HEK293 (cell line): ENCODE measurements around the gene ZGPAT.

Source experiments
- IKZF3 ChIP-seq: fragments of 450-650 bp; IDR thresholded peaks from 2 replicates; pipeline ENCODE4 v1.5.0; 2018; ENCODE audit warnings: missing biosample characterization, mild to moderate bottlenecking, missing genetic modification characterization, moderate library complexity
- REPIN1 ChIP-seq: fragments of 450-650 bp; formaldehyde crosslinking; IDR thresholded peaks from 2 replicates; pipeline ENCODE4 v1.5.1; 2017; ENCODE audit warnings: missing biosample characterization, missing genetic modification characterization, low read depth
- TCF7L2 ChIP-seq: IDR thresholded peaks from 2 replicates; pipeline ENCODE4 v1.6.1; 2011; ENCODE audit warnings: low read depth, mild to moderate bottlenecking, inconsistent platforms, low read length, moderate library complexity, borderline replicate concordance
- ZBTB7A ChIP-seq: fragments of 450-650 bp; formaldehyde crosslinking; IDR thresholded peaks from 2 replicates; pipeline ENCODE4 v1.5.1; 2016; ENCODE audit warnings: low read depth, missing biosample characterization, missing genetic modification characterization
- ZBTB8A ChIP-seq: fragments of 450-650 bp; formaldehyde crosslinking; IDR thresholded peaks from 2 replicates; pipeline ENCODE4 v1.5.1; 2016; ENCODE audit warnings: missing biosample characterization, missing genetic modification characterization
- ZEB2 ChIP-seq: fragments of 450-650 bp; formaldehyde crosslinking; IDR thresholded peaks from 2 replicates; pipeline ENCODE4 v1.5.1; 2016; ENCODE audit warnings: missing biosample characterization, missing genetic modification characterization
- ZNF629 ChIP-seq: fragments of 450-650 bp; formaldehyde crosslinking; IDR thresholded peaks from 2 replicates; pipeline ENCODE4 v1.5.1; 2017; ENCODE audit warnings: missing biosample characterization, missing genetic modification characterization
- ZNF768 ChIP-seq: fragments of 450-650 bp; formaldehyde crosslinking; IDR thresholded peaks from 2 replicates; pipeline ENCODE4 v1.5.1; 2018; ENCODE audit warnings: missing biosample characterization, mild to moderate bottlenecking, missing genetic modification characterization
- TF ChIP-seq, protein P1 (sequence below): fragments of 450-650 bp; formaldehyde crosslinking; IDR thresholded peaks from 2 replicates; pipeline ENCODE4 v1.5.1; 2016; ENCODE audit warnings: missing biosample characterization, missing genetic modification characterization
- TF ChIP-seq, protein P2 (sequence below): fragments of 450-650 bp; formaldehyde crosslinking; IDR thresholded peaks from 2 replicates; pipeline ENCODE4 v1.5.1; 2016; ENCODE audit warnings: missing biosample characterization, missing genetic modification characterization
- TF ChIP-seq, protein P3 (sequence below): fragments of 450-650 bp; formaldehyde crosslinking; IDR thresholded peaks from 2 replicates; pipeline ENCODE4 v1.5.1; 2016; ENCODE audit warnings: missing biosample characterization, missing genetic modification characterization, borderline replicate concordance
- TF ChIP-seq, protein P4 (sequence below): fragments of 450-650 bp; formaldehyde crosslinking; IDR thresholded peaks from 2 replicates; pipeline ENCODE4 v1.5.1; 2016; ENCODE audit warnings: missing biosample characterization, missing genetic modification characterization
- TF ChIP-seq, protein P5 (sequence below): fragments of 450-650 bp; formaldehyde crosslinking; IDR thresholded peaks from 2 replicates; pipeline ENCODE4 v1.5.1; 2016; ENCODE audit warnings: missing biosample characterization, missing genetic modification characterization, borderline replicate concordance
- TF ChIP-seq, protein P6 (sequence below): fragments of 450-650 bp; formaldehyde crosslinking; IDR thresholded peaks from 2 replicates; pipeline ENCODE4 v1.5.1; 2016; ENCODE audit warnings: missing biosample characterization, missing genetic modification characterization, low read depth

DNA sequence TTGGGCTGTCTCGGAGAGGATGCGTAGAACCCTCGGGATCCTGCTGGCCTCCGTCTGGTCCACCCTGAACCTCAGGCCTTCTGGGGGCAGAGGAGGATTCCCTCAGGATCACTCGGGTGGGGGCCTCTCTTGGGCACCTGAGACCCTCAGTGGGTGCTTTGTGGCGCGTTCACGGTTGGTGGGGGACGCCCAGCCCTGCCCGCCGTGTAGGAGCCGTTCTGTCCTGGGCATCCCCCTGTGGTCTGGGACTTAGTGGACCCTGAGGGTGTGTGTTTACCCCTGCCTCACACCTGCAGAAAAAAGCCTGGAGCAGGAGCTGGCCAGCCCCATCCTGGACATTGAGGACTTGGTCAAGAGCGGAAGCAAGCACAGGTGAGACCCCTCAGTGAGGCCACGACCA is 42.1 kb upstream of the ZGPAT start:
- TF ChIP-seq, protein P1, sequence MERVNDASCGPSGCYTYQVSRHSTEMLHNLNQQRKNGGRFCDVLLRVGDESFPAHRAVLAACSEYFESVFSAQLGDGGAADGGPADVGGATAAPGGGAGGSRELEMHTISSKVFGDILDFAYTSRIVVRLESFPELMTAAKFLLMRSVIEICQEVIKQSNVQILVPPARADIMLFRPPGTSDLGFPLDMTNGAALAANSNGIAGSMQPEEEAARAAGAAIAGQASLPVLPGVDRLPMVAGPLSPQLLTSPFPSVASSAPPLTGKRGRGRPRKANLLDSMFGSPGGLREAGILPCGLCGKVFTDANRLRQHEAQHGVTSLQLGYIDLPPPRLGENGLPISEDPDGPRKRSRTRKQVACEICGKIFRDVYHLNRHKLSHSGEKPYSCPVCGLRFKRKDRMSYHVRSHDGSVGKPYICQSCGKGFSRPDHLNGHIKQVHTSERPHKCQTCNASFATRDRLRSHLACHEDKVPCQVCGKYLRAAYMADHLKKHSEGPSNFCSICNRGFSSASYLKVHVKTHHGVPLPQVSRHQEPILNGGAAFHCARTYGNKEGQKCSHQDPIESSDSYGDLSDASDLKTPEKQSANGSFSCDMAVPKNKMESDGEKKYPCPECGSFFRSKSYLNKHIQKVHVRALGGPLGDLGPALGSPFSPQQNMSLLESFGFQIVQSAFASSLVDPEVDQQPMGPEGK (tag by site-specific recombination), result no peak
- TF ChIP-seq ZEB2 (tag by site-specific recombination) (no peak), TCF7L2 (no peak), ZBTB8A (tag by site-specific recombination) (no peak), ZBTB7A (tag by site-specific recombination) (no peak), ZNF629 (tag by site-specific recombination) (no peak), IKZF3 (no peak), REPIN1 (tag by site-specific recombination) (no peak), ZNF768 (tag by site-specific recombination) (no peak)
- TF ChIP-seq, protein P2, sequence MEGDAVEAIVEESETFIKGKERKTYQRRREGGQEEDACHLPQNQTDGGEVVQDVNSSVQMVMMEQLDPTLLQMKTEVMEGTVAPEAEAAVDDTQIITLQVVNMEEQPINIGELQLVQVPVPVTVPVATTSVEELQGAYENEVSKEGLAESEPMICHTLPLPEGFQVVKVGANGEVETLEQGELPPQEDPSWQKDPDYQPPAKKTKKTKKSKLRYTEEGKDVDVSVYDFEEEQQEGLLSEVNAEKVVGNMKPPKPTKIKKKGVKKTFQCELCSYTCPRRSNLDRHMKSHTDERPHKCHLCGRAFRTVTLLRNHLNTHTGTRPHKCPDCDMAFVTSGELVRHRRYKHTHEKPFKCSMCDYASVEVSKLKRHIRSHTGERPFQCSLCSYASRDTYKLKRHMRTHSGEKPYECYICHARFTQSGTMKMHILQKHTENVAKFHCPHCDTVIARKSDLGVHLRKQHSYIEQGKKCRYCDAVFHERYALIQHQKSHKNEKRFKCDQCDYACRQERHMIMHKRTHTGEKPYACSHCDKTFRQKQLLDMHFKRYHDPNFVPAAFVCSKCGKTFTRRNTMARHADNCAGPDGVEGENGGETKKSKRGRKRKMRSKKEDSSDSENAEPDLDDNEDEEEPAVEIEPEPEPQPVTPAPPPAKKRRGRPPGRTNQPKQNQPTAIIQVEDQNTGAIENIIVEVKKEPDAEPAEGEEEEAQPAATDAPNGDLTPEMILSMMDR, result no peak
- TF ChIP-seq, protein P3, sequence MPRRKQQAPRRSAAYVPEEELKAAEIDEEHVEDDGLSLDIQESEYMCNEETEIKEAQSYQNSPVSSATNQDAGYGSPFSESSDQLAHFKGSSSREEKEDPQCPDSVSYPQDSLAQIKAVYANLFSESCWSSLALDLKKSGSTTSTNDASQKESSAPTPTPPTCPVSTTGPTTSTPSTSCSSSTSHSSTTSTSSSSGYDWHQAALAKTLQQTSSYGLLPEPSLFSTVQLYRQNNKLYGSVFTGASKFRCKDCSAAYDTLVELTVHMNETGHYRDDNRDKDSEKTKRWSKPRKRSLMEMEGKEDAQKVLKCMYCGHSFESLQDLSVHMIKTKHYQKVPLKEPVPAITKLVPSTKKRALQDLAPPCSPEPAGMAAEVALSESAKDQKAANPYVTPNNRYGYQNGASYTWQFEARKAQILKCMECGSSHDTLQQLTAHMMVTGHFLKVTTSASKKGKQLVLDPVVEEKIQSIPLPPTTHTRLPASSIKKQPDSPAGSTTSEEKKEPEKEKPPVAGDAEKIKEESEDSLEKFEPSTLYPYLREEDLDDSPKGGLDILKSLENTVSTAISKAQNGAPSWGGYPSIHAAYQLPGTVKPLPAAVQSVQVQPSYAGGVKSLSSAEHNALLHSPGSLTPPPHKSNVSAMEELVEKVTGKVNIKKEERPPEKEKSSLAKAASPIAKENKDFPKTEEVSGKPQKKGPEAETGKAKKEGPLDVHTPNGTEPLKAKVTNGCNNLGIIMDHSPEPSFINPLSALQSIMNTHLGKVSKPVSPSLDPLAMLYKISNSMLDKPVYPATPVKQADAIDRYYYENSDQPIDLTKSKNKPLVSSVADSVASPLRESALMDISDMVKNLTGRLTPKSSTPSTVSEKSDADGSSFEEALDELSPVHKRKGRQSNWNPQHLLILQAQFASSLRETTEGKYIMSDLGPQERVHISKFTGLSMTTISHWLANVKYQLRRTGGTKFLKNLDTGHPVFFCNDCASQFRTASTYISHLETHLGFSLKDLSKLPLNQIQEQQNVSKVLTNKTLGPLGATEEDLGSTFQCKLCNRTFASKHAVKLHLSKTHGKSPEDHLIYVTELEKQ (tag by site-specific recombination), result no peak
- TF ChIP-seq, protein P4, sequence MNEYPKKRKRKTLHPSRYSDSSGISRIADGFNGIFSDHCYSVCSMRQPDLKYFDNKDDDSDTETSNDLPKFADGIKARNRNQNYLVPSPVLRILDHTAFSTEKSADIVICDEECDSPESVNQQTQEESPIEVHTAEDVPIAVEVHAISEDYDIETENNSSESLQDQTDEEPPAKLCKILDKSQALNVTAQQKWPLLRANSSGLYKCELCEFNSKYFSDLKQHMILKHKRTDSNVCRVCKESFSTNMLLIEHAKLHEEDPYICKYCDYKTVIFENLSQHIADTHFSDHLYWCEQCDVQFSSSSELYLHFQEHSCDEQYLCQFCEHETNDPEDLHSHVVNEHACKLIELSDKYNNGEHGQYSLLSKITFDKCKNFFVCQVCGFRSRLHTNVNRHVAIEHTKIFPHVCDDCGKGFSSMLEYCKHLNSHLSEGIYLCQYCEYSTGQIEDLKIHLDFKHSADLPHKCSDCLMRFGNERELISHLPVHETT (tag by site-specific recombination), result no peak
- TF ChIP-seq, protein P5, sequence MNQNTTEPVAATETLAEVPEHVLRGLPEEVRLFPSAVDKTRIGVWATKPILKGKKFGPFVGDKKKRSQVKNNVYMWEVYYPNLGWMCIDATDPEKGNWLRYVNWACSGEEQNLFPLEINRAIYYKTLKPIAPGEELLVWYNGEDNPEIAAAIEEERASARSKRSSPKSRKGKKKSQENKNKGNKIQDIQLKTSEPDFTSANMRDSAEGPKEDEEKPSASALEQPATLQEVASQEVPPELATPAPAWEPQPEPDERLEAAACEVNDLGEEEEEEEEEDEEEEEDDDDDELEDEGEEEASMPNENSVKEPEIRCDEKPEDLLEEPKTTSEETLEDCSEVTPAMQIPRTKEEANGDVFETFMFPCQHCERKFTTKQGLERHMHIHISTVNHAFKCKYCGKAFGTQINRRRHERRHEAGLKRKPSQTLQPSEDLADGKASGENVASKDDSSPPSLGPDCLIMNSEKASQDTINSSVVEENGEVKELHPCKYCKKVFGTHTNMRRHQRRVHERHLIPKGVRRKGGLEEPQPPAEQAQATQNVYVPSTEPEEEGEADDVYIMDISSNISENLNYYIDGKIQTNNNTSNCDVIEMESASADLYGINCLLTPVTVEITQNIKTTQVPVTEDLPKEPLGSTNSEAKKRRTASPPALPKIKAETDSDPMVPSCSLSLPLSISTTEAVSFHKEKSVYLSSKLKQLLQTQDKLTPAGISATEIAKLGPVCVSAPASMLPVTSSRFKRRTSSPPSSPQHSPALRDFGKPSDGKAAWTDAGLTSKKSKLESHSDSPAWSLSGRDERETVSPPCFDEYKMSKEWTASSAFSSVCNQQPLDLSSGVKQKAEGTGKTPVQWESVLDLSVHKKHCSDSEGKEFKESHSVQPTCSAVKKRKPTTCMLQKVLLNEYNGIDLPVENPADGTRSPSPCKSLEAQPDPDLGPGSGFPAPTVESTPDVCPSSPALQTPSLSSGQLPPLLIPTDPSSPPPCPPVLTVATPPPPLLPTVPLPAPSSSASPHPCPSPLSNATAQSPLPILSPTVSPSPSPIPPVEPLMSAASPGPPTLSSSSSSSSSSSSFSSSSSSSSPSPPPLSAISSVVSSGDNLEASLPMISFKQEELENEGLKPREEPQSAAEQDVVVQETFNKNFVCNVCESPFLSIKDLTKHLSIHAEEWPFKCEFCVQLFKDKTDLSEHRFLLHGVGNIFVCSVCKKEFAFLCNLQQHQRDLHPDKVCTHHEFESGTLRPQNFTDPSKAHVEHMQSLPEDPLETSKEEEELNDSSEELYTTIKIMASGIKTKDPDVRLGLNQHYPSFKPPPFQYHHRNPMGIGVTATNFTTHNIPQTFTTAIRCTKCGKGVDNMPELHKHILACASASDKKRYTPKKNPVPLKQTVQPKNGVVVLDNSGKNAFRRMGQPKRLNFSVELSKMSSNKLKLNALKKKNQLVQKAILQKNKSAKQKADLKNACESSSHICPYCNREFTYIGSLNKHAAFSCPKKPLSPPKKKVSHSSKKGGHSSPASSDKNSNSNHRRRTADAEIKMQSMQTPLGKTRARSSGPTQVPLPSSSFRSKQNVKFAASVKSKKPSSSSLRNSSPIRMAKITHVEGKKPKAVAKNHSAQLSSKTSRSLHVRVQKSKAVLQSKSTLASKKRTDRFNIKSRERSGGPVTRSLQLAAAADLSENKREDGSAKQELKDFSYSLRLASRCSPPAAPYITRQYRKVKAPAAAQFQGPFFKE (tag by site-specific recombination), result no peak
- TF ChIP-seq, protein P6, sequence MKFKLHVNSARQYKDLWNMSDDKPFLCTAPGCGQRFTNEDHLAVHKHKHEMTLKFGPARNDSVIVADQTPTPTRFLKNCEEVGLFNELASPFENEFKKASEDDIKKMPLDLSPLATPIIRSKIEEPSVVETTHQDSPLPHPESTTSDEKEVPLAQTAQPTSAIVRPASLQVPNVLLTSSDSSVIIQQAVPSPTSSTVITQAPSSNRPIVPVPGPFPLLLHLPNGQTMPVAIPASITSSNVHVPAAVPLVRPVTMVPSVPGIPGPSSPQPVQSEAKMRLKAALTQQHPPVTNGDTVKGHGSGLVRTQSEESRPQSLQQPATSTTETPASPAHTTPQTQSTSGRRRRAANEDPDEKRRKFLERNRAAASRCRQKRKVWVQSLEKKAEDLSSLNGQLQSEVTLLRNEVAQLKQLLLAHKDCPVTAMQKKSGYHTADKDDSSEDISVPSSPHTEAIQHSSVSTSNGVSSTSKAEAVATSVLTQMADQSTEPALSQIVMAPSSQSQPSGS, result no peak
